ENCODE measurements around the gene NEK4. TPM values are rescaled to one million over a fixed set of nuclear protein-coding genes. Genes with fewer than 3 reads are reported as not detected.
"Not testable (repeated sequence)": the region's sequence is repeated elsewhere in the genome, so short reads cannot be mapped to it uniquely, and the experiment has no call there.

The NEK4 gene
- total RNA-seq, 8 experiments from 2014 or later, result 8.0 to 32.5 (median 20.7) TPM

DNA sequence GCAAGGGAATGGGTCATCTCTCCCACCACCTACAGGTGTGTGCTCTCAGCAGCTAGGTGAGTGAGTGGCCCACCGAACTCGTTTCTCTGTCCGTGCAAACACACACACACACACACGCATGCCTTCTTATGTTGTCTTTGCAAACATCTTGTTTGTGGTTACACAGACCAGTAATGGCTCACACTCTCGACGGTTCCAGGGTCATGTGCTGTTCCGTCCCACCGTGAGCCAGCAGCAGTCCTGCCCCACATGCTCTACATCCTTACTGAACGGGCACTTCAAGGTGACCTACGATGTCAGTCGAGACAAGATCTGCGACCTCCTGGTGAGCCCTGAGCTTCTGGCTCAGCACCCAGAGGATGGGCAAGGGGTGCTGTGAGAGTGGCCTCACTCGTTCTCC, 11.0 kb upstream of the NEK4 start:
- no peak overlapping the region for H3K4me3 ChIP-seq
- no peaks in the 10 kb centered on the region for H3K4me1 ChIP-seq (replicated peaks in 1 of 2)
- in situ Hi-C loops (cut with MboI; ENCODE audit: low pct_unique_long_range_greater_than_20kb in 2 of 9, low sequenced_read_pairs in 9 of 9, unreplicated experiment in 9 of 9), result no loop called here
- H3K27ac ChIP-seq, result no peak overlapping the region
- no peak for ATAC-seq (replicated peaks in 6 of 8)
- WGBS, 10 experiments, result 38 to 81% (median 59%) methylated on average over 1 to 11 of the region's 13 CpGs; no CpG with 5 or more reads in 3 of the 10 experiments

DNA sequence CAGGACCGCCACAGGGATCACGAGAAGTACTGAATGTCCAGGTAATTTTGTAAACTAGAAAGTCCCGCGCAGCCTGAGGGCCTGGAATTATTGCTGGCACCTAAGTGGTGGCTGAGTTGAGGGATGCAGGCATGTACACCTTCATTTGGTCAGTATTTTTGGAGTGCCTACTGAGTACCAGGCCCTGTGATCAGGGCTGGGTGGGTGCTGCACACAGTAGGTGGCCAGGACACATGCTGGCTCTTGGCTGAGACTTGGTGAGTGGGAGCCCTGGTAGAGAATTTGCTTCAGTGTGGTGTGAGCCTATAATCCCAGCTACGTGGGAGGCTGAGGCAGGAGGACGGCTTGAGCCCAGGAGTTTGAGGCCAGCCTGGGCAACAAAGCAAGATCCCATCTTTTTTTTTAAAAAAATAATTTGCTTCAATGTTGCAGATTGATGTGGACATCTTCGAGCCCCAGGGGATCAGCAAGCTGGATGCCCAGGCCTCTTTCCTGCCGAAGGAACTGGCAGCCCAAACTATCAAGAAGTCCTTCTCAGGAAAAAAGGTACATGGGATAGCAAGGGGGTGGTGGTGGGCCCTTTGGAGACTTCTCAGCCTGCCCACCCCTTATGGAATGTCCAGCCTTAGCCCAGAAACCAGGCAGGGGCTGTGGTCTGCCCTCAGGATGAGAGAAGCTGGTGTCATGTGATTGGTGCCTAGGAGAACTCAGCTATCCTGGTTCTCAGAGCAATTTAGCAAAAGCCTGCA, 9.3 kb upstream of the NEK4 start:
- in situ Hi-C loops (cut with MboI; ENCODE audit: low pct_unique_long_range_greater_than_20kb in 2 of 9, low sequenced_read_pairs in 9 of 9, unreplicated experiment in 9 of 9), result no loop called here
- Histone ChIP-seq H3K4me1 (replicated peaks in 1 of 2) (no peaks in the 10 kb centered on the region), H3K4me3 (no peak overlapping the region), H3K27ac (no peak overlapping the region)
- ATAC-seq (replicated peaks in 6 of 8), result no peak
- WGBS, 10 experiments, result 7 to 100% (median 76%) methylated on average over 1 to 6 of the region's 8 CpGs; no CpG with 5 or more reads in 3 of the 10 experiments

DNA sequence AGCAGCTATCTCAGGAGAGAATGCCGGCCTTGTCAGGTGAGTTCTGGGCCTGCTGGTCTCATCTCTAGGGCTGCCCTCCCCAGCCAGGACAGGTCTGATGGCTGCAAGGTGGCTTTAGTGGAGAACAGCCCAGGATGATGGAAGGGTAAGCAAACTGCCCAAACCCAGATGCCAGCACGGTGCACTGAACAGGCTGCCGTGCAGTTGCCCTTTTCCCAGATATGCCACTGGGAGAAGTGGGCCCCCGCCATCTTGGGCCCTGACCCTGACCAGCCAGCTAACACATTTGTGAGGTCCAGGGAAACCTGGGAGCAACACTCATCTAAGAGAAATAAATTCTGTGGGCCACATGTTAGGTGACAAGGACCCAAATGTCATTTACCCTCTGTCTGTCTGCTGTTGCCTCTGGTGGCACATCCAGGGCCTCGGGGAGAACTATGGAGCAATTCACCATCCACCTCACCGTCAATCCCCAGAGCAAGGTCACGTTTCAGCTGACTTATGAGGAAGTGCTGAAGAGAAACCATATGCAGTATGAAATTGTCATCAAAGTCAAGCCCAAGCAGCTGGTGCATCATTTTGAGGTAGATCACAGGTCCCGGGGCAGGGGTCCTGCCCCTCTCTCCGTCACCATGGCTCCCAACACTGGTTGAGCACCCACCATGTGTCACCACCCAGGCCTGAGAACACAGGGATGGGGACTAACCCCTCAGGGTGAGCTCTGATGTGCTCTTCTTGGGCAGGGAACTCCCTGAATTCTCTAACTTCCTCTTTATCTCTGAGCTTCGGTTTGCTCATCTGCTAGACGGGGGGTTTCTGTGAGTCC, 8.5 kb upstream of the NEK4 start:
- in situ Hi-C loops (cut with MboI; ENCODE audit: low pct_unique_long_range_greater_than_20kb in 2 of 9, low sequenced_read_pairs in 9 of 9, unreplicated experiment in 9 of 9), result no loop called here
- ATAC-seq (replicated peaks in 6 of 8), result no peak
- WGBS, 10 experiments, result 17 to 89% (median 81%) methylated on average over 1 to 8 of the region's 11 CpGs; no CpG with 5 or more reads in 4 of the 10 experiments
- Histone ChIP-seq H3K4me1 (replicated peaks in 1 of 2) (no peaks in the 10 kb centered on the region), H3K27ac (no peak overlapping the region), H3K4me3 (no peak overlapping the region)

DNA sequence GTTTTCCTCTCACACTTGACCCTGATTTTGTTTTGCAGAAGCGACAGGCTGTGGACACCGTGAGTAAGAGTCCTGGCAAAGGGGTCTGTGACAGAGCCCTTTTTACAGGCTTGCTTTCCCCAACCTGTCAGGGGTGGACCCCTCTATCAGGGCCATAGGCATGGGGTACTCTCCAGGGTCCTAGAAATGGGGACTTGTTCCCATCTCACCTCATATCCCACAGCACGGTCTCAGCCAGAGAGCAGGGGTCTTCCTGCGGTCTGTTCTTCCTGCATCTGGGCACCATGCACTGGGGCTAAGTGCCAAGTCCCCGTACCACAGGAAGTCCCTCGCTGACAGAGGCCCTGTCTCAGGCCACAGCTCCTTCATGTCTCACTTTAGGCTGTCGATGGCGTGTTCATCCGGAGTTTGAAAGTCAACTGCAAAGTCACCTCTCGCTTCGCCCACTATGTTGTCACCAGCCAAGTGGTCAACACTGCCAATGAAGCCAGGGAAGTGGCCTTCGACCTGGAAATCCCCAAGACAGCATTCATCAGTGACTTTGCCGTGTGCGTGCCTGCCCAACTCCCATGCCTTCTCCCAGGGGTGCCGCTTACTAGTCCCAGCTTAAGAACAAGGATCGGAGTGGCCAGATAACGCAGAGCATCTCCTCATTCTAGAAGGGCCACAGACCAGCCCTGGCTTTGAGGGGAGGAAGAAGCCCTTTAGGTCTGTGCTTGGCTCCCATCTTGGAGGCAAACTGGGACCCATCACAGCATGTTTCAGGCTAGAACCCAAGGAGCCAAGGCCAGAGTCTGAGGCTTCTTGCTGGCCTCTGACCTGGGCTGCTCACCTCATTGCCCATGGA, 7.4 kb upstream of the NEK4 start:
- no peak overlapping the region for H3K27ac ChIP-seq
- WGBS, 10 experiments, result 10 to 100% (median 76%) methylated on average over 2 to 6 of the region's 17 CpGs; no CpG with 5 or more reads in 4 of the 10 experiments
- in situ Hi-C loops (cut with MboI; ENCODE audit: low pct_unique_long_range_greater_than_20kb in 2 of 9, low sequenced_read_pairs in 9 of 9, unreplicated experiment in 9 of 9), result no loop called here
- H3K4me1 ChIP-seq (replicated peaks in 1 of 2), result no peaks in the 10 kb centered on the region
- no peak for ATAC-seq (replicated peaks in 6 of 8)
- no peak overlapping the region for H3K4me3 ChIP-seq

DNA sequence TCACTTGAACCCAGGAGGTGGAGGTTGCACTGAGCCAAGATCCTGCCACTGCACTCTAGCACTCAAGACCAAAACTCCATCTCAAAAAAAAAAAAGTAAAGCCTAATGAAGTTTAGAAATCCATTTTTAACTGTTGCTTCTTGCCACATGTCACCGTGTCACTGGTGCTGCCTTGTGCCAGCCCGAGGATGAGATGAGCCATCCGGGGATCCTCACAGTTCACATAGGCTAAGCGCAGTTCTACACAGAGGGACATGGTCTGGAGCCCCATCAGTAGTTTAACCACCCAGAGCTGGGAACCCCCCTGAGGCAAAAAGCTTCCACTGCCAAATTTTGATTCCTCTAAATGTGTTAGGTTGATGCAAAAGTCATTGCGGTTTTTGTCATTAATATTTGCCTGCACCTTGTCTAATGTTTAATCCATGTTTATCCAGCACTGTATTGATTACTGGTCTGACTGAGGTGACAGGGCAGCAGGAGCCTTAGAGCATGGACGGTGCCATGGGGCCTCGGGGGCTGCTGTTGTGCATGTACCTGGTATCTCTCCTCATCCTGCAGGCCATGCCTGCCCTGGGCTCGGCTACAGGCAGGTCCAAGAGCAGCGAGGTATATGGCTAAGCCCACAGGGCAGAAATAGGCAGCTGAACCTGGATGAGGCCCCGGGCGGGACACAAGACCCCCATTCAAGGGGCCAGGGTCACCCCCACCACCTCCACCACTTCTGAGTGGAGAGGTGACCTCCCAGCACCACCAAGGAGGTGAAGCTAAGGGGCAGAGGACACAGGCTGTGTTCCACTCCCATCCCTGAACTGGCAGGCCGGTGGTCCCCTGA, 6.6 kb upstream of the NEK4 start, which contains the start of gene ITIH1:
Gene ITIH1, plus strand, starts transcription at position 473 of the 832 bp plus-strand sequence. Its CDS starts 17 bp downstream, at position 490.
- ATAC-seq (replicated peaks in 6 of 8), result no peak

DNA sequence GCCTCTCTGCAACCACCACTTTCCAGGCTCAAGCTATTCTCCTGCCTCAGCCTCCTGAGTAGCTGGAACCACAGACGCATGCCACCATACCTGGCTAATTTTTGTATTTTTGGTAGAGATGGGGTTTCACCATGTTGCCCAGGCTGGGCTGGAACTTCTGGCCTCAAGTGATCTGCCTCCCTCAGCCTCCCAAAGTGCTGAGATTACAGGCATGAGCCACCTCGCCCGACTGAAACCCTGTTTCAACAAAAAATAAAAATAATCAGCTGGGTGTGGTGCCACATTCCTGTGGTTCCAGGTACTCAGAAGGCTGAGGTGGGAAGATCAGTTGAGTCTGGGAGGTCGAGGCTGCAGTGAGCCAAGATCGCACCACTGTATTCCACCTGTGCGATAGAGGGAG, 5.7 kb upstream of the NEK4 start:
- H3K4me1 ChIP-seq (replicated peaks in 1 of 2); in situ Hi-C loops (cut with MboI; ENCODE audit: low pct_unique_long_range_greater_than_20kb in 2 of 9, low sequenced_read_pairs in 9 of 9, unreplicated experiment in 9 of 9); H3K27ac ChIP-seq; ATAC-seq (replicated peaks in 6 of 8); H3K4me3 ChIP-seq: not testable (repeated sequence)
- 48 to 100% (median 89%) methylated on average over 1 to 6 of the region's 6 CpGs; no CpG with 5 or more reads in 3 of the 10 experiments for WGBS, 10 experiments

More for the DNA sequence above, 6.6 kb upstream of the NEK4 start, which contains the start of gene ITIH1:
- Histone ChIP-seq H3K27ac (no peak within 1 kb of the TSS), H3K4me3 (no peak within 1 kb of the TSS), H3K4me1 (replicated peaks in 1 of 2) (no peaks in the 10 kb centered on the region)
- 17 to 94% (median 76%) methylated on average over 1 to 9 of the region's 12 CpGs; no CpG with 5 or more reads in 2 of the 10 experiments for WGBS, 10 experiments
- in situ Hi-C loops (cut with MboI; ENCODE audit: low pct_unique_long_range_greater_than_20kb in 2 of 9, low sequenced_read_pairs in 9 of 9, unreplicated experiment in 9 of 9), result no loop called here

DNA sequence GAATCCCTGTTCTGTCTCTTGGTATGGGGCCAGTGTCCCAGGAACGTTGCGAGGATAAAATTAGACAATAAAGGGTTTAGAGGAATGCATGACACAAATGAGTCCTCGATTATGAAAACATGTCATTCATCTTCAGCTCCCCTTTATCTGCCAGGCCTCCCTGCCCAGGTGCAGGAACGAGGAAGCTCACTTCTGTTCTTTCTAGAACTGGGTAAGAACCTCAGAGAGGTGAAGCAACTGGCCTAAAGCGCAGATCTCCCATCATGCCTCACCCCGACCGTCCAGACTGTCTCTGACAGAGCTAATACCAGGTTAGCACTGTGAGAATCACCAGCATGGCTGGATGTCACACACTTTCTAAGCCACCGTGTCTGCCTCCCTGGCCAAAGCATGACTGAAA, 5.1 kb upstream of the NEK4 start:
- Histone ChIP-seq H3K27ac (no peak overlapping the region), H3K4me1 (replicated peaks in 1 of 2) (peaks cover 0 to 2% of the 10 kb centered on the region in 2 donors), H3K4me3 (no peak overlapping the region)
- 20 to 76% (median 61%) methylated on average over 1 to 8 of the region's 8 CpGs for WGBS, 10 experiments
- in situ Hi-C loops (cut with MboI; ENCODE audit: low pct_unique_long_range_greater_than_20kb in 2 of 9, low sequenced_read_pairs in 9 of 9, unreplicated experiment in 9 of 9), result no loop called here
- ATAC-seq (replicated peaks in 6 of 8), result no peak

DNA sequence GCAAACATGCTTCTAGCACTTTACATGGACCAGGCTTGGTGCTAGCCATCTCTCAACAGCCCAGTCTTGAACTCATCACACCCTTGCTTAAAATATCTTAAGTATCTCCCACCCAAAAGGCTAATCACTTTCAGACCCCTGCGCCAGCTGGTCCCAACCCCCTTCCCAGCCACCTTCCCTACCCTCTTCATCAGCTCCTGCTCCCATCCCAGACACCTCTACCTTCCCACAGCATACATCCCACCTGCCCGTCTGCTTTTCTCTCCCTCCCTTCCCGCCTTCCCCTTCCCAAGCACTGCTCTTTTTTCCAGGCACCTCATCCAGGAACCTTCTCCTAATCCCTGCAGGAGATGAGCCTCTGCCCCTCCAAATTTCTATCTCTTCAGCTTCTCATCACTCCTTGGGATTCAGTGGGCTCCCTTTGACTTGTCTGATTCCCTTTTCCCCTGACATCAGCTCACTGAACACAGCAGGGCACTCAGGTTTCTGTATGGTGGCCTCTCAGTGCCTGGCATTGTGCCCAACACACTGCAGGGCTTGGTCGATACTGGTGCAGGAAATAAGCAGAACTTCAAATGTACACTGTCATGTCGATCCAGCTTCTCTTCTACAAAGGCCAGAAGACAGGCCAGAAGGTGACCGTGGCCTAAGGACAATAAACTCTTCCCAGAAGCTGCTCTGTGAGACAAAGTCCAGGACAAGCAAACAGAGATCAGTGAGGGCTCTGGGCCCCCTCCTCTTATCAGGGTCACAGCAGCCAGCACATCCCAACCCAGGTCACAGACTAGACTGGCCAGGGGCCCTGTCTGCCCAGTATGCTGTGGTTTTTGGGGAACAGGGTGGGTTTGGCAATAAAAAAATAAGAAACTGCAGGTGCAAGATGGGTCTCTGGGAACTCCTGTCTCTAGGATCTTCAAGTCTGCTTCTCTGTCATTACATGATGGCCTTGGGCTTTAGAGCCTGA, 4.4 kb upstream of the NEK4 start:
- ATAC-seq (replicated peaks in 6 of 8), result no peak
- Histone ChIP-seq H3K4me1 (replicated peaks in 1 of 2) (peaks cover 0 to 2% of the 10 kb centered on the region in 2 donors), H3K27ac (no peak overlapping the region), H3K4me3 (no peak overlapping the region)
- 12 to 67% (median 41%) methylated on average over 1 to 4 of the region's 6 CpGs; no CpG with 5 or more reads in 2 of the 10 experiments for WGBS, 10 experiments
- in situ Hi-C loops (cut with MboI; ENCODE audit: low pct_unique_long_range_greater_than_20kb in 2 of 9, low sequenced_read_pairs in 9 of 9, unreplicated experiment in 9 of 9), result no loop called here

DNA sequence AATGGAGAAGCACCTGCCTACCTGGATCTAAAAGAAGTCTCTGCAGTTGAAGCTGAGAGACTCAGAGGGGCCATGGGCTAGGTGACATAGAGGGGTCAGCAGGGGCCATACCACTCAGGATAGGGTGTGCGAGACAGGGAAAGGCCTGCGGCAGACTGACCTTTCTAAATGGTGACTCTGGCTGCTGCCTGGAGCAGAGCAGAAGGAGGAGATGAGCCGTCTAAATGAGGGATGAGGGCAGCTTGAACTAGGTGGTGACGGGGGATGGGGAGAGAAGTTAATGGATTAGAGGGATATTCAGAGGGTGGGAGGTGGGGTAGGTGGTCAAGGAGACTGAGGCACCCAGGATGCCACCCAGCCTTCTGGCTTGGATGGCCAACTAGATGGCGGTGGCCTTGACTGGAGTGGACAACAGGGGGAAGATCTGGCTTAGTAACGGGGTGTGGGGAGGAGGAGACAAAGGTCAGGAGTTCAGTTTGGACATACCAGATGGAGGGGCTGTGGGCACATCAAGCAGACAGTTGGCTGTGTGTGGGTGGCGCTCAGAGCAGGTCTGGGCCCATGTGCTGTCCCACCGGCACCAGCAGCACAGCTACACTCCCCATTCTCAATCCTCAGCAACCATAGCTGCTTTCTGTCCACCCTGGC, 3.5 kb upstream of the NEK4 start:
- no peak overlapping the region for H3K4me3 ChIP-seq
- ATAC-seq (replicated peaks in 6 of 8), result no peak
- WGBS, 10 experiments, result 70 to 100% (median 92%) methylated on average over 2 to 4 of the region's 8 CpGs; no CpG with 5 or more reads in 5 of the 10 experiments
- in situ Hi-C loops (cut with MboI; ENCODE audit: low pct_unique_long_range_greater_than_20kb in 2 of 9, low sequenced_read_pairs in 9 of 9, unreplicated experiment in 9 of 9), result no loop called here
- no peak overlapping the region for H3K27ac ChIP-seq
- H3K4me1 ChIP-seq (replicated peaks in 1 of 2), result peaks cover 4 to 10% of the 10 kb centered on the region in 2 donors

DNA sequence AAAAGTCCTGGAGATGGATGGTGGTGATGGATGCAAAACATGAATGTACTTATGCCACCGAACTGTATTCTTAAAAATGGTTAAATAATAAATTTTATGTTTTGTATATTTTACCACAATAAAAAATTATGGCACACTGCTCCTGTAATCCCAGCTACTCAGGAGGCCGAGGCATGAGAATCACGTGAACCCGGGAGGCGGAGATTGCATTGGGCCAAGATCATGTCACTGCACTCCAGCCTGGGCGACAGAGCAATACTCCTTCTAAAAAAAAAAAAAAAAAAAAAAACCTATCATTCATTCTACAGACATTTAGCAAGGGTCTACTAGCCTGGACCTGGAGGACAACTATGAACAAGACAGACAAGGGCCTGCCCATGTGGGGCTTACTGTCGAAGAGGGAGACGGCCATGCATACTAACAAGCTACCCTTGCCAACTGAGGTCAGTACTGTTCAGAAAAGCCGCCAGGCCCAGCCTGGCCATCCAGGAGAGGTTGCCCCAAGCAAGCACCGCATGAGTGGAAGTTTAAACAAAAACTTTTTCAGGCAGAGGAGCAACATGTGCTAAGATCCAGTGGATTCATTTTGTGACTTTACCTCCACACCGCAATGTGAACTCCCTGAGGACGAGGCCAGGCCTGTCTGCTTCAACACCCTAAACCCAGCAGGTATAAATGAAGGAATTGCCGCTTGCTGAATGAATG, 2.8 kb upstream of the NEK4 start:
- no peak for ATAC-seq (replicated peaks in 6 of 8)
- Histone ChIP-seq H3K4me3 (no peak overlapping the region), H3K4me1 (replicated peaks in 1 of 2) (peaks cover 4 to 11% of the 10 kb centered on the region in 2 donors), H3K27ac (no peak overlapping the region)
- in situ Hi-C loops (cut with MboI; ENCODE audit: low pct_unique_long_range_greater_than_20kb in 2 of 9, low sequenced_read_pairs in 9 of 9, unreplicated experiment in 9 of 9), result no loop called here
- 80 to 99% (median 91%) methylated on average over 2 to 8 of the region's 13 CpGs for WGBS, 10 experiments

All from motor neuron (in vitro differentiated cells).